GM18508 (cell line): ENCODE results near the gene PKIB.

Experiments used
- ATAC-seq: cut with Tn5 transposase; IDR thresholded peaks from one replicate; pipeline ENCODE4 v1.9.1; 2021; ENCODE audit warnings: moderate number of reproducible peaks; ENCODE audit not compliant: insufficient read depth, unreplicated experiment

PKIB gene

GRCh38 chr6:122663981-122664380, 53.8 kb downstream of the PKIB start:
- no peak for ATAC-seq

GRCh38 chr6:122665929-122666328, 55.7 kb downstream of the PKIB start:
- no peak for ATAC-seq

GRCh38 chr6:122666418-122666817, 56.2 kb downstream of the PKIB start:
- no peak for ATAC-seq

GRCh38 chr6:122669418-122669817, 59.2 kb downstream of the PKIB start:
- no peak for ATAC-seq

GRCh38 chr6:122669868-122670267, 59.7 kb downstream of the PKIB start:
- no peak for ATAC-seq

GRCh38 chr6:122671251-122671650, 61.0 kb downstream of the PKIB start:
- ATAC-seq = no peak

- ATAC-seq = peak; percentile 55
These were observed 63.2 kb downstream of the PKIB start for GRCh38 chr6:122673343-122673961.

- no peak for ATAC-seq
These were observed 65.9 kb downstream of the PKIB start for GRCh38 chr6:122676146-122676545.

- ATAC-seq = no peak
These were observed 66.5 kb downstream of the PKIB start for GRCh38 chr6:122676688-122677087.

- no peak for ATAC-seq
These were observed 67.2 kb downstream of the PKIB start for GRCh38 chr6:122677406-122677805.

- ATAC-seq = no peak
These were observed 68.6 kb downstream of the PKIB start for GRCh38 chr6:122678841-122679240.

GRCh38 chr6:122681705-122682104, 71.5 kb downstream of the PKIB start:
- no peak for ATAC-seq

GRCh38 chr6:122683989-122684651, 73.9 kb downstream of the PKIB start:
- no peak for ATAC-seq

- no peak for ATAC-seq
These were observed 82.0 kb downstream of the PKIB start for GRCh38 chr6:122692175-122692598.

- no peak for ATAC-seq
These were observed 82.8 kb downstream of the PKIB start for GRCh38 chr6:122692807-122693580.

GRCh38 chr6:122694075-122694474, 83.9 kb downstream of the PKIB start:
- no peak for ATAC-seq

GRCh38 chr6:122694602-122695001, 84.4 kb downstream of the PKIB start:
- ATAC-seq = no peak

- no peak for ATAC-seq
These were observed 85.0 kb downstream of the PKIB start for GRCh38 chr6:122695188-122695587.

GRCh38 chr6:122696079-122696478, 85.9 kb downstream of the PKIB start:
- ATAC-seq = no peak

- ATAC-seq = no peak
These were observed 86.6 kb downstream of the PKIB start for GRCh38 chr6:122696853-122697252.

GRCh38 chr6:122697458-122697857, 87.3 kb downstream of the PKIB start:
- no peak for ATAC-seq
